Stimulated activated CD4-positive, alpha-beta T cell treated with anti-CD3 and anti-CD28 coated beads, Interleukin-1b, Interleukin-23, amount 100 ng/mL, for 1 hour (primary cell): ENCODE results near the gene C9orf72.
A peak's percentile ranks its signal among the peaks of the same experiment; 100 is the strongest.

ENCODE experiments used
- DNase-seq, 2 donors: peaks; one replicate each; pipeline ENCODE4 v3.0.0-alpha.2; 2020; ENCODE audit warnings: low read depth in 2 of 2

C9orf72 gene

DNA sequence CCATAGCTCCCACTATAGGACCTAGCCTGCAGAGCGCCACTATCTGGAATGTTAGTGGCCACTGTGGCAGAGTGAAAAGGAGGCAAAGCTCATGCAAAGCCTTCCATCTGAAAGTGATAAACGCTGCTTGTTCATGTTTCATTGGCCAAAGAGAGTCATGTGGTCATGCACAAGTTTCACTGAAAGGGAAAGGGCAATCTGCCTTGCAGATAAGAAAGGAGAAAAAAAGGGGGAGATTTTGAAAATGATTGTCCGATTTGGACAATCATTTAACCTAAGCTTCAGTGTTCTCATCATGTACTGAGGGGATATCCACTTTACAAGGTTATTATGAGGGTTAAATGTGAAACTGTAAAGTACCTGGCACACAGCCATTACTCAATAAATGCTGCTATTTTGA, 34.6 kb downstream of the C9orf72 start:
- no peak for DNase-seq

DNA sequence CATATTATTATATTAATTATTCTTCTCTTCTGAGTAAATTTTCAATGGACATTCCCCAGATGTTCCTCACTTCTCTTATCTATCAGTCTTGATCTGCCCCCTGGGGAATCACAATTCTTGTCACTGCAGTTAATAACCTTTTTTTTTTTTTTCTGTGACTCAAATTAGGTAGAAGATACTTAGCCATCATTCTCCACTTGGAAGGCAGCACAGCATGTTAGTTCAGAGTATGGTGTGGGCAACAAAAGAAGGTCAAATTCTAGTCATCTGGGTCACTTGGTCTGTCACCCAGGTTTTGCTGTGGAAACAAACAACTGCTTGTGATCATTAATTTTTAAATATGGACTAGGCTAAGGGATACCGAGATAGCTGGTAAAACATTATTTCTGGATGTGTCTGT, 35.5 kb downstream of the C9orf72 start:
- no peak for DNase-seq

DNA sequence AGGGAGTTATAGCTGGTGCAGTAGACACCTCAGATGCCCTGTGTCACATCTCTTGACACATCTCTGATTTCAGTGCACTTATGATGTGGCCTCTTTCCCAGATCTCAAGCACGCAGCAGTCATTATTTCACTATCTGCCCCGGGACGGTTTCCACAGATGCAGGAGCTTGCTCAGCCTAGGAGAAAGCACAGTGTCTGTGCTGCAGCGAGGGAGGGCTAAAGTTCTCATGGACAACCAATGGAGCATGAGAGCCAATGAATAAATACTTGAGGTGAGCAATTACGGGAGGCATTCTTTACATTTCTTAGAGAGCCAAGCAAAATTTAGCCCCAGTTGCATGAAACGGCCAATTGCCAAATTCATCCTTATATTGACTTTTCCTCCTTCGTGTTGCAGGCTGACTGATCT, 36.2 kb downstream of the C9orf72 start:
- no peak for DNase-seq

DNA sequence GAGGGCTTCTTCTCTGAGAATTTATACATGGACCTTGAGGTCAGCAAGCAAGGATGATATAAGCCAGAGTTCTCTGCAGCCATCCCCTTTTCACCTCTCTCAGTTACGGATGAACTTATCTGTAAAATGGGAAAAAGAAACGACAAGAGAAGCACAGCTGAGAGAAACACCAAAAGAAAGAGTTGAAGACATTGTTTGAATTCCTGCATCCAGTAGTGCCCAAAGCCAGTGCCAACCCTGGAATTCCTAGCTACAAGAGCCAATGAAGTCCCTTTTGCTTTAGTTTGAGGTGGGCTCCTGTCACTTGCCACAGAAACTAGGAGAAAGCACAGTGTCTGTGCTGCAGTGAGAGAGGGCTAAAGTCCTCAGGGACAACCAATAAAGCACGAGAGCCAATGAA, 37.1 kb downstream of the C9orf72 start:
- DNase-seq: no peak

DNA sequence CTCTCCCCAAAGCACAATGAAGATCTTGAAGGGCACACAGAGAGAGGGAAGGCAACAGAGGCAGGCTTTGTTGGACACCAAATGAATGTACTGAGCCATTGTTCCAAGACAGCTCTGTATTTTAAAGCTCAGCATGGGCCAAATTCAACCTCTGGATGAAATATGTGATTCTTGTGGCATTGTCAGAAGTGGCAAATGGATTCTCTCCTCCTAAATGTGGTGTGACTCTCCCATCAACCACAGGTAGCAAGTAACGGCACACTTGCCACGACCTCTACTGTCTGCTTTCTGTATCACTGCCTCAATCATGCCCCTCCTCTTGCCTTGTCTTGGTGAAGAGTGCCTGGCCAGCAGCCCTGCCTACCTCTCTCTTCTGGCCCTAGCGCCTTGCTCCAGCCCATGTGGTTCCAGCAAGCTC, 37.6 kb downstream of the C9orf72 start:
- no peak for DNase-seq

DNA sequence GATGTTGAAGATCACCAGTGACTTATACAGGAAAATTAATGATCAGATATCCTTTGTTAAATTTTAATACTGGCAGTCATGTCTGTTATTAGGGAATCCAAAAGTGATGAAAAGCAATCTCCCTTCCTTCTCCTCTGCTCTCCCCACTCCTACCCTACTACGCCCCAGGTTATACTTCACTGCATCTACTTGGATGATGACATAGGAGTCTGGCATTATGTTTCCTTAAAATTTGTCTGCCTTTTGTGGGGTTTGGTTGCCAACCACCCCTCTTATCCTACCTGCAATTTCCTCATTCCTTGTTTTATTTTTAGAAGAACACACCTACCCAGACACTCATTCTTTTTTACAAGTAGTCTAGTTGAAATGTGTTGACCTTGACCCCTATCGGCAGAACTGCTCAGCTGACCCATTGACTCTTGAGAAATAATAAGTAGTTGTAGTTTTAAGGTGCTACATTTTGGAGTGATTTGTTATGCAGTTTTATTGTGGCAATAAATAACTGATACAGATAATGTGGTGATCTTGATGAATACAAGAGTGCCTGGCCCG, 38.5 kb downstream of the C9orf72 start:
- no peak for DNase-seq

DNA sequence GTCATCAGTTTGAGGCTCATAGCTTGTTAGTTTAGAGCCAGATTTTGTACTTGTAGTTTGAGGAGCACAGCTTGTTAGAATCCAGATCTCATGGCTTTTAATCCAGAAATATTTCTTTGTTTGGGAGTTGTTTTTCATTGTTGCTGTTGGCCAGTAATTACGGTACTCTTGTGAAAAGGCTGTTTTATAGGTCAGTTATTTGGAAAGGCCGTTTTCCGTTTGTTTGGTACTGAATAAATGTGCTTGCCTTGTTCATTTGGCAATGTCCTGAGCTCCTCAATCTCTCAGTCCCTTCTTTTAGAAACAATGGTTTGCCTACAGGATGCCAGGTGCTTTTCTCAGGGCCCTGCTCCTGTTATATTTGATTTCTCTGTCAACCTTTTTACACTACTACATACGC, 39.1 kb downstream of the C9orf72 start:
- DNase-seq: no peak

DNA sequence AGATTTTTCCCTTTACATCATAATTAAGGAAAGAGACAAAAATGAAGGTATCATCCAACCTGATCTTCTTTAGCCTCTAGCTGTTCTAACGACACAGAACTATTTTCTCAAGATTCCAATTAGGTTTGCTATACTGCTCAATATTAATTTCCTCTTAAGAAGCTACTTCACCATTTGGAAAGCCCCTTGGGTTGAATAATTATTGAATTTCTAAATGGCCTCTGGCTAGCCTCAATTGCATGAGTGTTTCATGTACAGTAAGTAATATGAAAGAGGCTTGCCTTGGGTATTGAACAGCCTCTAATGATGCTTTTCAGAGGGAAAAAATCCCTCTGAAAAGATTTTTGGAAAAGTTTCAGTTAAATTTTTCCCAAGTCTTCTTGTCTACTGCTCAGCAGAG, 40.0 kb downstream of the C9orf72 start:
- DNase-seq: no peak

DNA sequence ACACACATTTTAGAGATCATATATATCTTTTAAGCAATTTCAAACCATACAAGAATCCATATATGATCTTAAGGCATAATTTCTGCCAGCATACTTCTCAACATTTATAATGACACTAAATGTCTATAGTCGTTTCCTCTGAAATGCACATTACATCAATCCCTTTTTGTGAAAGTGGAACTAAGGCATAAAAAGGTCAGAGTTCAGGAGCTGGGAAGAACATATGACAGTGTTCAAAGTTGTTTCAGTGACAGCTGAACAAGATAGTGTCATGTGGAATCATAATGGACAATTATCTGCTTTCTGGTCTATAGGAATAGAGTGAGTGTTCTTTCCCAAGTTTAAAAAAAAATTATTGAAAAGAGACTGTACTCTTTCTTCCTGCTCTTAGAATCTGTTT, 41.2 kb downstream of the C9orf72 start:
- DNase-seq: no peak

DNA sequence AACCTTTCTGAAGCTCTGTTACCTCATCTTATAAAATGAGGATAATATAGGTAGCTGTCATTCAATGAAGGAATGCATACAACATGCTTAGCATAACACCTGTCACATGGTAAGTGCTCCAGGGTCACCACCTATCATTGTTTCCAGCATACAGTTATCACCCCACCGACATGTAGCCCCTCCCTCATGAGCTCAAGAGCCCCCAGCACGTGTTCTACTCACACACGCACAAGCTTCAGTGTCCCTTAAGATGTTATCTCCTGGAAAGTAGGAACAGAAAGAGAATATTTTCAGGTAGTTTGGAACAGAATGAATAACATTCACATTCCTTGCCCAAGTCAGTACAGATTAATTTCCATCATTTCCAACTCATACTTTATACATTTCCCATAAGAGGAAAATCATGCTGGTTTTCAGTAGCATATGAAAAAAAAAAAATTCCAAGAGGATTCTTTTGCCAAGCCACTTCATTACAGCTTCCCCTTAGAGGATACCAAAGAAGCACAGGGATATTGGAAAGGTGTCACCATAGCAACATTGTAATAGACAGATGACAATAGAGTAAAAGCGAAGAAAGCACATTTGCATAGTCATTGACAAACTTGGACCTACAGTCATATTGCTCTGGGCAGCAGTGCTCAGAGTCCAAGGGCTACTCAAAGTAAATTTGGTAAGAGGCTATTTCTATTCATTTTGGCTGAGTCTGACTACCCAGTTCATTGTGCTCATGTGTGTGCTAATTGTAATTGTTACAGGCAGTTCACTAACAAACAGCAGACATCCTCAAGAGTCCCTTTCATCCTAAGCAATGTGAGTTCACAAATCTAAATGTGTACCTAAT, 42.1 kb downstream of the C9orf72 start:
- no peak for DNase-seq

DNA sequence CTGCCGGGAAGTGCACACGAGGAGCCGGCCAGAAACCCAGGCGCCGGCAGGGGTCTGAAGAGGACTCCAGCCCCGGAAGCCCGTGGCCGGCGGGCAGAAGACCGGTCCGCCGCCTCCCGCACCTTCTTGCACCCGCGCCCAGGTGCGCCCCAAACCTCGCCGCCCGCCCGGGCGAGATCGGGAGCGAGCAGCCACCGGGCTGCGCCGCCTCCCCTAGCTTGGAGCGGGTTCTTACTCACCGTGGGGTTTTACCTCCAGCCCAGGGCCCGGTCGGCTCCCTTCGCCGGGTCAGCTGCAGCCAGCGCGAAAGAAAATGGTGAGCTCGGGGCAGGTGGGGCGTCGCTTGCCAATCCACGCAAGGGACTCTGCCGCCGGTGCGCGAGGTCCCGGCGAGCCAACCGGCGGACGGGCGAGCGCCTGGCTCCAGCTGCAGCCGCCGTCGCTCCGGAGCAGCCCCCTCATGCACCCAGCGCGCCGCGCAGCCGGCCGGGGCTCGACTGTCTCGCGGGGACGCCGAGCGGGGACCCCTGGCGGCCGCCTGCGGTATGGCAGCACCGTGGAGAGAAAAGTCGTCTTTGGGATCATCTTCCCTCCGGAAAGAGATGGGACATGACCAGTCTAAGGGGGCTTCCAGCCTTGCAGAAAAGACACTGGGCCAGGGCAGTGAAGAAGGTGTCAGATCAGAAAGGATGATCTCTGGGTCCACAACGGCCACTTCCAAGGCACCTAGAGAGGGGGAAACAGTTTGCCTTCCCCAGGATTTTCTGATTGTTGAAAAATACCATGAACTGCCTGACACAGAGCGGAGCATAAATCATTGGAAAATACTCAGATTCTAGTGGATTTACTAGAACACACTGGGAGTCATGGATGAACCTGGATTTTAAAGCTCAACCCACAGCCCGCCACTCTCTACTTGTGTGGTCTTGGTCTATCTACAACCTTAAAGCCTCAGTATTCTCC, 43.7 kb downstream of the C9orf72 start, which contains the start of gene MOB3B:
Gene MOB3B, minus strand, starts transcription at position 499 of the 963 bp plus-strand sequence. CDS start 74,264 bp downstream, outside the sequence.
- DNase-seq: peak; percentile 42 to 62

DNA sequence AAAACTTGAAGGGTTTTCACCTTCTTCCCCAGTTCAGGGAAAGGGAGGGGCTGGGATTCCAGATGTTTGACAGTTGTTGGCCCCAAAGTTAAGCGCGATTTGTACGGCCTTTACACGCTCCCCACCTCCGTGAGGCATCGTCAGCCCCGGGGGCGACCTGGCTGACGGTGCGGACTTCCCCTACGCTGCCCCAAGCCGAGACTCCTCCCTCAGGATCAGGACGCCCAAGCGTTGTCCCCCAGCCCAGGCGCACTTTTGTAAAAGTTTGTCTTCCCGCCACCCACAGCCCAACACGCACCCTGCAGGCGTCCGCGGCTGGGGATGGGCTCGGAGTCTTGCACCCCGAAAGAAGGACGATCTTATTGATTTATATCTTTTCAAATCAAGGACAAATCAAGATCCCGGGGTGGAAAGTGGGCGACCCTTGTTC, 44.4 kb downstream of the C9orf72 start:
- DNase-seq: no peak

DNA sequence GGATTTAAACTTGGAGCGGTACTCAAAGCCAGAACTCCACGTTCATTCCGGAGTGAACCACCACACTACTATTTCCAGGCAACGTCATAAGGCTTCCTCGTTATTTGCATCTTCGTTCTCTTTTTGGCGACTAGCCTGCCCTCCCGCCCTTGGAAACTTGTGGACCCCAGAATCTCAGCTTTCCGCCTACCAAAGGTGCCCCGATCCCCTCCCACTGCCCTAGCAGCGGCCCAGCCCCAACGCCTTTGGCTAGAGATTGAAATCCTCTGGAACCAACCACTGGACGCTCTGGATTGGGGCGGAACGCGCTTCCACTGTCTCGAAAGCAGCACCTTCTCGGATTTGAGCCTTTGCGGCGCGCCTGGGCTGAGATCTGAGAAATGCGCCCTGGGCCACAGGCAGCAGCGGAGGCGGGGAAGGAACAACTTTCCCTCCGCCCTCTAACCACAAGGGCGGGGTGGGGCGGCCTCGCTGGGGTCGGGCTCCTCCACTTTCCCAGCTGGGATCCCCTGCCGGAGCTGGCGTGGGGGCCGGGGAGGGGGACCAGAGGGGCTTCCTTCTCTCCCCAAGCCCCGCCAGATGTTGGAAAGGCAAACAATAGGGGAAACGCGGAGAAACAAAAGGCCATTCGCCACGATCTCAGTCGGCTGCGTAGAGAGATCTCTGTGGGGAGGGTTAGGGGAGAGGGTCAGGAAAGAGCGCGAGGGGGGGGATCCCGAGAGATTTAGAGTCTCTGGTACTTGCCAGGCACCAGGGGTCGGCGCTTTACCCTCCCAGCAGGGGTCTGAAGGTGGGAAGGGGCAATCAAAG, 45.0 kb downstream of the C9orf72 start:
- no peak for DNase-seq

DNA sequence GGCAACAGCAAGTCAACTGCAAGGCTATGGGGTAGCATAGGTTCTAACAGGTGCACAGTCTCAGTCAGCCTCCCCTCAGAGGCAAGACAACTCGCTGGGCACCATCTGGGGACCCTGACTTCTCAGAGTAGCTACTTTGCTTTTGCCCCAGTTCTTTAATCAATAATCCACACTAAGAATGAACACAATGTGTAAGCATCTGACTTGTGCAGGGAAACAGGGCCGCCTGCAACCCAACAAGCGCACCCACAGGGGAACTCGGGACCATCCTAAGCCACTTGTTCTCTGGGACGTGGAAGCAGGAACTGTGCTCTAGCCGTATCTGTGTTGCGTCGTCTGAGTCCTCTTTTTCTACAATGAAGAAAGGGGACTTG, 45.6 kb downstream of the C9orf72 start:
- no peak for DNase-seq

DNA sequence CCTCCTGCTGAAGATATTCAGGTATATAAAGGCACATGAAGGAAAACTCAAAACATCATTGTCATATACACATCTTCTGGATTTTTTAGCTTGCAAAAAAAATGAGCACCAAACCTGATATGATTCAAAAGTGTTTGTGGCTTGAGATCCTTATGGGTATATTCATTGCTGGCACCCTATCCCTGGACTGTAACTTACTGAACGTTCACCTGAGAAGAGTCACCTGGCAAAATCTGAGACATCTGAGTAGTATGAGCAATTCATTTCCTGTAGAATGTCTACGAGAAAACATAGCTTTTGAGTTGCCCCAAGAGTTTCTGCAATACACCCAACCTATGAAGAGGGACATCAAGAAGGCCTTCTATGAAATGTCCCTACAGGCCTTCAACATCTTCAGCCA, 49.0 kb downstream of the C9orf72 start, which contains the start of gene IFNK:
Gene IFNK, plus strand, starts transcription at position 55 of the 400 bp plus-strand sequence. Its CDS starts 47 bp downstream, at position 102.
- DNase-seq: no peak

DNA sequence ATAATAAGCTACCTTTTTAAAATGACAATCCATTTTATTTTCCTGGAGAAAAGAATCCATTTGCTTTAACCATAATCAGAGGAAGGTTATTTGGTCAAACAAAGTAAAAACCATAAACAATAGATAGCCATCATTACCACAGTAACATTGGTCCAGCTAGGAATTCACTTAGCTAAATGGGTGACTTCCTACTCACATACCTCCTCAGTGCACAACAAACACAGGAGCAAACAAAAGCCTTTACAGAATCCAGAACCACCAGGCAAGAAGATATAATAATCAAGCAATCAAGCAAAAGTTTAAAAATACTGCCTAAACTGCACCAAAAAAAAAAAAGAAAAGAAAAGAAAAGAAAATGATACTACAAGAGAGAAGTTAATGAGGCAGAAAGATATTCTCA, 50.1 kb downstream of the C9orf72 start:
- no peak for DNase-seq

DNA sequence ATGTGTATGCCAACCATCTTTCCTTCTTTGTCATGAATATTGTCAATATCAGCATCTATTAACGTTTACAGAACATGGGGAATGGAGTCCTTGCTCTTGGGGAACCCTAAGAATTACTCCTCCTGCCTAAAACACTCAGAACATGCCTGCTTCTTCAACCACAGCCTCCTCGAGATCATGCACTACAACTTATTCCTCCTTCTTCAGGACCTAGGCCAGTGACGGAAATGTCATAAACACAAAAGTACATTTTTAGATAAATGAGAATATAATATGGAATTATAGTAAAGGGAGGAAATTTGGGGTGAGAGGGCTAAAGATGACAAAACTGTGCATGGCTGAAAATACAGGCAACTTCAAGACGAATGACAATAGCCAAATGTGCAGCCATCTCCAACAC, 52.3 kb downstream of the C9orf72 start:
- no peak for DNase-seq

DNA sequence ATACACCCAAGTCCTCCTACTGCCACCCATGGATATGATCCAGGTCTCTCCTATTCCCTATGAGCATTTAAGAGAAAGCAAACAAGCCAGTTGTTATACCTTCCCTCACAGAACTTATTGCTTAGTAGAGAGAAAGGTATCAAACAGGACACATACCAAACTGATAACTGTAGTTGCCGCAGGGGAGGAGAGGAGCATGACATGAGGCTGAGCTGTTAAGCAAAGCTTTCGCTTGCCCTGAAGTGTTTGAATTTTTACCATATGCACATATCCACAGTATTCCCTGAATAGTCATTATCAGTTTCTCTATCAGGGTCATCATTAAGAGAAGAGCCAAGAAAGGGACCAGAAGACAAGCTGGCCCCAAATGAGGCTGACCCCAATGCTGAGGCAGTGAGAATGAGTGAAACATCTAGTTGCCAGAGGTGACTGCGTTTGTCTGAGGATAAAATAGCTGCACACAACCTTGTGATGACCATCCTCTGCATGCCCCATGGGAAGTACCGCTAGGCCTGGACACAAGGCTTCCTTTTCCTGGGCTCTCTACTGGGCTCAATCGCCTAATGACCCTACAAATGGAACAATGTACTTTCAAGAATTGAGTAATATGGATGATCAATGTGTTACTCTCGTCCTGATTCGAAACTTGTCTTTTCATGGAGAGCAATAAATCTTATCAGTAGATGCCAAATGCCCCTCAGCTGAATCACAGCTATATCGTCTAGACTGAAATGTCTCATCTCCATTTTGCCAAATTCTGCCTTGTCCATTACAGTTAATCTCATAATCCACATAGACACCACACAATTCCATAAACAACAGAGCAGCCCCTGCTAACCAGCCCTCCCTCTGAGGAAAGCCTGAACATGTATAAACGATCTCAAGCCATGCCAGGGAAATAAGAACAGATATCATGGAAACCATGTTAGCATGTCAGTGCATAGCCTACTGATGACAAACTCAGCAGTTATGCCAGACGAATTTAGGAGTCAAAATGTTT, 53.5 kb downstream of the C9orf72 start:
- no peak for DNase-seq

DNA sequence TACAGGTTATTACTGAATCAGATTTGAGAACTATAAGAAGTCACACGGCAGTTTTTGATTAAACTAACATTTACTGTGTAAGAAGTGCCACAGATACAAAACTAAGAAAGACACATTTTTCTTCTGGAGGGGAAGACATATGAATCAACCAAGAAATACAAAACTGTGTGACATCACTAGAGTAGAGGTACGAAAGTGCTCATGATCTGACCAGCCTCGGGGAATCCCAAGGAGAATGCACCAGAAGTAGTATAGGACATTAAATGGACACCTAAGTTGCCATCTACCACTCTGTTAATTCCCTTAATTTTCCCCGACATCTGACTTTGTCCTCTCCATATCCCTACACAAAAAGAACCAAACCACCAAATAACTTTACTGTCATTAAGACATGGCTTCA, 54.5 kb downstream of the C9orf72 start:
- no peak for DNase-seq

DNA sequence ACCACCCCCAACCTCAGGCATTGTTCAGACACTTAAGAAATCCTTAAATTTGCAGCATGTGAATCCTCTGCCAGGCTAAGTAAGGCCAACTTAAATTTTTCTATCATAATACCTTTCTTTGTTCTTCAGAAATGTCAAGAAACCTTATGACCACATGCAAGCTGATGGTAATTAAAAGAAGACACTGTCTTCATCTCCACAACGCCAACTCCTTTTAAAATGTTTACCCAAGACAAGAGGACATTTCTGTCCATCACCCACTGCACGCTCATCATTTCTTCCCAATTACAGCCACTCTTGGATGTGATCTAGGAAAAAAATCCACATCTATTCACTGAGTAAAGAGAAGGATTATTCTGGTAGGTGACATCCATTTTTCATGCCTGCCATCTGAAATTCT, 55.3 kb downstream of the C9orf72 start:
- DNase-seq: no peak
